ENCODE measurements around the gene KCNAB1.

The KCNAB1 gene

GRCh38 chr3:156209631-156210335, 89.4 kb downstream of the KCNAB1 start:
- no peak overlapping the region for H3K4me3 ChIP-seq (ENCODE audit: low read length)
- H3K27me3 ChIP-seq (replicated peaks; ENCODE audit: insufficient read depth, low read length) = no peaks in the 10 kb centered on the region
- no peaks in the 10 kb centered on the region for H3K9me2 ChIP-seq (replicated peaks; ENCODE audit: insufficient read depth, low read length)
- H3K9ac ChIP-seq (ENCODE audit: low read length) = no peak overlapping the region
- H3K9me3 ChIP-seq (replicated peaks; ENCODE audit: insufficient read depth, low read length) = no peaks in the 10 kb centered on the region
- TF ChIP-seq EZH2 (optimal IDR thresholded peaks at IDR 0.05; ENCODE audit: low read depth, low read length) (no peak), CTCF (IDR thresholded peaks at IDR 0.05; ENCODE audit: low read length) (no peak), EZH2phosphoT487 (IDR thresholded peaks at IDR 0.05; ENCODE audit: low read length) (no peak)
- no peaks in the 10 kb centered on the region for H3K79me2 ChIP-seq (ENCODE audit: low read length)
- H3K36me3 ChIP-seq (replicated peaks; ENCODE audit: insufficient read depth, low read length) = no peaks in the 10 kb centered on the region
- no peak for DNase-seq
- H3K4me2 ChIP-seq (ENCODE audit: low read depth, low read length) = no peak overlapping the region
- no peaks in the 10 kb centered on the region for H3K4me1 ChIP-seq (ENCODE audit: low read length)
- no peaks in the 10 kb centered on the region for H3F3A ChIP-seq (ENCODE audit: insufficient read depth, low read length)
- no peak overlapping the region for H2AFZ ChIP-seq (ENCODE audit: low read length)
- no peaks in the 10 kb centered on the region for H4K20me1 ChIP-seq (ENCODE audit: insufficient read depth, low read length)
- H3K27ac ChIP-seq (ENCODE audit: low read length) = no peak overlapping the region

GRCh38 chr3:156211583-156211982, 91.2 kb downstream of the KCNAB1 start:
- Histone ChIP-seq H4K20me1 (ENCODE audit: insufficient read depth, low read length) (no peaks in the 10 kb centered on the region), H3K9me3 (replicated peaks; ENCODE audit: insufficient read depth, low read length) (no peaks in the 10 kb centered on the region), H3K4me2 (ENCODE audit: low read depth, low read length) (no peak overlapping the region), H3K9me2 (replicated peaks; ENCODE audit: insufficient read depth, low read length) (no peaks in the 10 kb centered on the region), H2AFZ (ENCODE audit: low read length) (no peak overlapping the region), H3F3A (ENCODE audit: insufficient read depth, low read length) (no peaks in the 10 kb centered on the region), H3K4me3 (ENCODE audit: low read length) (no peak overlapping the region), H3K4me1 (ENCODE audit: low read length) (no peaks in the 10 kb centered on the region), H3K27ac (ENCODE audit: low read length) (no peak overlapping the region), H3K36me3 (replicated peaks; ENCODE audit: insufficient read depth, low read length) (no peaks in the 10 kb centered on the region), H3K79me2 (ENCODE audit: low read length) (no peaks in the 10 kb centered on the region), H3K9ac (ENCODE audit: low read length) (no peak overlapping the region), H3K27me3 (replicated peaks; ENCODE audit: insufficient read depth, low read length) (no peaks in the 10 kb centered on the region)
- DNase-seq = no peak
- TF ChIP-seq CTCF (IDR thresholded peaks at IDR 0.05; ENCODE audit: low read length) (no peak), EZH2phosphoT487 (IDR thresholded peaks at IDR 0.05; ENCODE audit: low read length) (no peak), EZH2 (optimal IDR thresholded peaks at IDR 0.05; ENCODE audit: low read depth, low read length) (no peak)

GRCh38 chr3:156214676-156215075, 94.3 kb downstream of the KCNAB1 start:
- H4K20me1 ChIP-seq (ENCODE audit: insufficient read depth, low read length) = no peaks in the 10 kb centered on the region

More at GRCh38 chr3:156214676-156215075, 94.3 kb downstream of the KCNAB1 start:
- no peak overlapping the region for H3K27ac ChIP-seq (ENCODE audit: low read length)
- no peak overlapping the region for H2AFZ ChIP-seq (ENCODE audit: low read length)
- no peak overlapping the region for H3K4me3 ChIP-seq (ENCODE audit: low read length)
- H3K4me1 ChIP-seq (ENCODE audit: low read length) = no peaks in the 10 kb centered on the region
- H3K9me2 ChIP-seq (replicated peaks; ENCODE audit: insufficient read depth, low read length) = no peaks in the 10 kb centered on the region
- H3F3A ChIP-seq (ENCODE audit: insufficient read depth, low read length) = no peaks in the 10 kb centered on the region
- H3K9ac ChIP-seq (ENCODE audit: low read length) = no peak overlapping the region
- H3K9me3 ChIP-seq (replicated peaks; ENCODE audit: insufficient read depth, low read length) = no peaks in the 10 kb centered on the region
- DNase-seq = no peak
- TF ChIP-seq CTCF (IDR thresholded peaks at IDR 0.05; ENCODE audit: low read length) = no peak
- TF ChIP-seq EZH2phosphoT487 (IDR thresholded peaks at IDR 0.05; ENCODE audit: low read length) = no peak
- TF ChIP-seq EZH2 (optimal IDR thresholded peaks at IDR 0.05; ENCODE audit: low read depth, low read length) = no peak
- H3K36me3 ChIP-seq (replicated peaks; ENCODE audit: insufficient read depth, low read length) = no peaks in the 10 kb centered on the region
- no peaks in the 10 kb centered on the region for H3K27me3 ChIP-seq (replicated peaks; ENCODE audit: insufficient read depth, low read length)
- no peaks in the 10 kb centered on the region for H3K79me2 ChIP-seq (ENCODE audit: low read length)
- no peak overlapping the region for H3K4me2 ChIP-seq (ENCODE audit: low read depth, low read length)
